Measurements from ENCODE around the gene RPS18.

DNA sequence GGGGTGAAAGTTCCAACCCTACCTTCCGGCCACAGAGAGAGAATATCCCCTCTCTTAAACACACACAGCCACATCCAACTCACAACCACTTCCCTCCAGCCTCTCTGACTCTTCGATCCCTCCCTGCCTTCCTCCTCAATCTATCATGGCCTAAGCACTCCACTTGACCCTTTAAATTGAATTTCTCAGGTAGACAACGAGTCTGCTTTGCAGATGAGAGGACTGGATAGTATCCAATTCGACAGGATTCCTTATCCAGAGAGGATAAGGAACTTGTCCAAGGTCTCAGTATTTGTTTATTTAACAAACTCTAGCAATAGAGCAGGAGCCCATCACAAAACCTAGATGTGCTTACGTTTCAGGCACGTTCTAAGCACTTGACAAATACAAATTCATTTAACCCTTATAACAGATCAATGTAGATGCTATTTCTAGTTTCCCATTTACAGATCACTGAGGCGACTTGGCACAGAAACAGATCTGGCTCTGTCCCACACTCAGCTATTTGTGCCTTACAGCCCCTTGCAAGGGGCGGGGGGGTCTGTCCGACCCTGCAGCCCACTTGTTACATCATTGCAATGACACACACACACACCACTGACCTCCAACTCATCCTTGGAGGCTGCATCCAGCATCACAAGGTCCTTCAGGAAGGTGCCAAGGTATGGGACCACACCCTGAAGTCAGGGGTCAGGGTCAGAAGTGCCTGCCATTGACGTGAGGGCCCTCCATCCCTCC lies 22.4 kb downstream of the RPS18 start:
- no peak for TF ChIP-seq POLR2A (IDR thresholded peaks at IDR 0.05)
- TF ChIP-seq, protein P1, sequence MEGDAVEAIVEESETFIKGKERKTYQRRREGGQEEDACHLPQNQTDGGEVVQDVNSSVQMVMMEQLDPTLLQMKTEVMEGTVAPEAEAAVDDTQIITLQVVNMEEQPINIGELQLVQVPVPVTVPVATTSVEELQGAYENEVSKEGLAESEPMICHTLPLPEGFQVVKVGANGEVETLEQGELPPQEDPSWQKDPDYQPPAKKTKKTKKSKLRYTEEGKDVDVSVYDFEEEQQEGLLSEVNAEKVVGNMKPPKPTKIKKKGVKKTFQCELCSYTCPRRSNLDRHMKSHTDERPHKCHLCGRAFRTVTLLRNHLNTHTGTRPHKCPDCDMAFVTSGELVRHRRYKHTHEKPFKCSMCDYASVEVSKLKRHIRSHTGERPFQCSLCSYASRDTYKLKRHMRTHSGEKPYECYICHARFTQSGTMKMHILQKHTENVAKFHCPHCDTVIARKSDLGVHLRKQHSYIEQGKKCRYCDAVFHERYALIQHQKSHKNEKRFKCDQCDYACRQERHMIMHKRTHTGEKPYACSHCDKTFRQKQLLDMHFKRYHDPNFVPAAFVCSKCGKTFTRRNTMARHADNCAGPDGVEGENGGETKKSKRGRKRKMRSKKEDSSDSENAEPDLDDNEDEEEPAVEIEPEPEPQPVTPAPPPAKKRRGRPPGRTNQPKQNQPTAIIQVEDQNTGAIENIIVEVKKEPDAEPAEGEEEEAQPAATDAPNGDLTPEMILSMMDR (IDR thresholded peaks at IDR 0.05) = no peak
